ENCODE measurements around the gene PPM1A.

GRCh38 chr14:60229614-60230013, 19.4 kb upstream of the PPM1A start:
- TF ChIP-seq JUN (IDR thresholded peaks at IDR 0.05; ENCODE audit: borderline replicate concordance, insufficient read depth, insufficient read length, low read depth) (no peak), MAX (IDR thresholded peaks at IDR 0.05; ENCODE audit: insufficient read depth, insufficient read length) (no peak), CTCF (IDR thresholded peaks at IDR 0.05; ENCODE audit: extremely low read depth in 1 of 2, insufficient read depth in 1 of 2, low read depth in 1 of 2, low read length in 2 of 2) (no peak), POLR2A (IDR thresholded peaks at IDR 0.05; ENCODE audit: low read depth, low read length) (no peak), GATA2 (IDR thresholded peaks at IDR 0.05; ENCODE audit: insufficient read depth, insufficient read length, low read depth, low read length) (no peak), POLR2AphosphoS5 (IDR thresholded peaks at IDR 0.05; ENCODE audit: insufficient read depth, low read depth, low read length) (no peak), EZH2 (IDR thresholded peaks at IDR 0.05; ENCODE audit: borderline replicate concordance, low read depth, low read length, severe bottlenecking) (no peak), MYC (IDR thresholded peaks at IDR 0.05; ENCODE audit: low read depth, low read length) (no peak)
